Posterior cingulate gyrus (tissue), 11 donors: ENCODE data around the gene USP10.
"Not testable (repeated sequence)": the region's sequence is repeated elsewhere in the genome, so short reads cannot be mapped to it uniquely, and the experiment has no call there.

Experiments
- DNase-seq, 10 donors: peaks; one replicate each; pipeline versions ENCODE4 v3.0.0 to v3.0.0-alpha.2; 2020 to 2021; ENCODE audit warnings: mixed read lengths in 3 of 10
- intact Hi-C: fragments of 100-400 bp; cut with DNase I; formaldehyde crosslinking; loops from one replicate; pipeline ENCODE4 v1.15.1; 2023

USP10 gene

GRCh38 chr16:84672276-84673202 lies 27.3 kb upstream of the USP10 start:
- intact Hi-C loops = loop anchor here (2.0 kb wide), 1 partner anchor 54 kb away; no protein-coding TSS in a partner anchor
- peak; percentile 23 to 93 (median 74) for DNase-seq

GRCh38 chr16:84673203-84673535 lies 26.6 kb upstream of the USP10 start:
- intact Hi-C loops = loop anchor here (2.0 kb wide), 1 partner anchor 54 kb away; no protein-coding TSS in a partner anchor
- peak in 1 of 10 donors; percentile 21 for DNase-seq

GRCh38 chr16:84673561-84673960 lies 26.2 kb upstream of the USP10 start:
- DNase-seq = peak in 1 of 10 donors; percentile 27
- intact Hi-C loops = loop anchor here (2.0 kb wide), 1 partner anchor 53 kb away; no protein-coding TSS in a partner anchor

DNA sequence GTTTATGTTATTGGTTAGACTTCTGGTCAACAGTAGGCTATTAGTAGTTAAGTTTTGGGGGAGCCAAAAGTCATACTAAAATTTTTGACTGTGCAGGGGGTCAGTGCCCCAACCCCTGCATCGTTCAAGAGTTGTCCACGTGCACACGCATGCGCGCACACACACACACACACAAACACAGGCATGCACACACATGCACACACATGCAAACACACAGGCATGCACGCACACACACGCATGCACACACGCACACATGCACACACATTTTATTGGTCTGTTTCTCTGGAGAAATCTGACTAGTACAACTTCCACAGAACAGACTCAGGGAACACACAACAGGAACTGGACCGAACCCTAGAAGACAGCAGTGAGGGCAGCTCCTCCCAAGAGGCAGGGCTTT lies 24.4 kb upstream of the USP10 start:
- intact Hi-C loops = no loop called here
- no peak for DNase-seq

- intact Hi-C loops = no loop called here
- no peak for DNase-seq
Measured at GRCh38 chr16:84675884-84676283, 23.9 kb upstream of the USP10 start.

GRCh38 chr16:84677017-84677803 lies 22.6 kb upstream of the USP10 start:
- intact Hi-C loops = no loop called here
- no peak for DNase-seq

DNA sequence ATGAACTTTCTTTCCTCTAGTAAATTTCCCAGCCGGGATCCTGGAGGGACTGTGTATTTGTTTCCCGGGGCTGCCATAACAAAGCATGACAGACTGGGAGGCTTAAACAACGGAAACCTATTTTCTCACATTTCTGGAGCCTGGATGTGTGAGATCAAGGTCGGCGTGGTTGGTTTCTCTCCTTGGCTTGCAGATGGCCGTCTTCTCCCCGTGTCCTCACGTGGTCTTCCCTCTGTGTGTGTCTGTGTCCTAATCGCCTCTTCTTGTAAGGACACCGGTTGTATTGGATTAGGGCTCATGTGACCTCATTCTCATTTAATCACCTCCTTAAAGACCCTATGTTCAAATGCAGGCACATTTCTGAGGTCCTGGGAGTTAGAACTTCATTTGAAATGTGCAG lies 22.0 kb upstream of the USP10 start:
- DNase-seq = no peak
- intact Hi-C loops = no loop called here

GRCh38 chr16:84678541-84678940 lies 21.3 kb upstream of the USP10 start:
- DNase-seq = no peak
- intact Hi-C loops = no loop called here

DNA sequence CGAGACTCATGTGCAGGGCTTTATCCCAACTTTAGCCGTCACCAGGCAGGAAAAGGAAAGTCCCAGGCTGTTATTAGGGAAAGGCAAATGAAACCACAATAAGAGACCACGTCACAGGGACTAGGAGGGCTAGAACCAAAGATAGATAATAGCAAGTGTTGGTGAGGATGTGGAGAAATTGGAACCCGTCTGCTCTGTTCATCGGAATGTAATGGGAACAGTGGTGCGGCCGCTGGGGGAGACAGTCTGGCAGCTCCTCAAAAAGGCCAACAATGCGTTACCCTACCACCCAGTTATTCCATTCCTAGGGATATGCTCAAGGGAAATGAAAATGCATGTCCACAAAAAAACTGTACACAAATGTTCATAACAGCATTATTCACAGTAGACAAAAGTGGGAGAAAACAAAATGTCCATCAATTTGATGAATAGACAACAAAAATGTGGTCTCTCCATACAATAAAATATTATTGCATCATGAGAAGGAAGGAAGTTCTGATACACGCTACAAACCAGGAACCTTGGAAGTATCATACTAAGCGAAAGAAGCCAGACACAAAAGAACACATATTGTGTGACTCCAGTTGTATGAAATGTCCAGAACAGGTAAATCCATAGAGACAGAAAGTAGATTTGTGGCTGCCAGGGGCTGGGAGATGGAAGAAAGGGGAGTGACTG lies 19.5 kb upstream of the USP10 start:
- no peak for DNase-seq
- intact Hi-C loops = no loop called here

GRCh38 chr16:84680843-84681629 lies 18.8 kb upstream of the USP10 start:
- intact Hi-C loops = no loop called here
- DNase-seq = no peak

DNA sequence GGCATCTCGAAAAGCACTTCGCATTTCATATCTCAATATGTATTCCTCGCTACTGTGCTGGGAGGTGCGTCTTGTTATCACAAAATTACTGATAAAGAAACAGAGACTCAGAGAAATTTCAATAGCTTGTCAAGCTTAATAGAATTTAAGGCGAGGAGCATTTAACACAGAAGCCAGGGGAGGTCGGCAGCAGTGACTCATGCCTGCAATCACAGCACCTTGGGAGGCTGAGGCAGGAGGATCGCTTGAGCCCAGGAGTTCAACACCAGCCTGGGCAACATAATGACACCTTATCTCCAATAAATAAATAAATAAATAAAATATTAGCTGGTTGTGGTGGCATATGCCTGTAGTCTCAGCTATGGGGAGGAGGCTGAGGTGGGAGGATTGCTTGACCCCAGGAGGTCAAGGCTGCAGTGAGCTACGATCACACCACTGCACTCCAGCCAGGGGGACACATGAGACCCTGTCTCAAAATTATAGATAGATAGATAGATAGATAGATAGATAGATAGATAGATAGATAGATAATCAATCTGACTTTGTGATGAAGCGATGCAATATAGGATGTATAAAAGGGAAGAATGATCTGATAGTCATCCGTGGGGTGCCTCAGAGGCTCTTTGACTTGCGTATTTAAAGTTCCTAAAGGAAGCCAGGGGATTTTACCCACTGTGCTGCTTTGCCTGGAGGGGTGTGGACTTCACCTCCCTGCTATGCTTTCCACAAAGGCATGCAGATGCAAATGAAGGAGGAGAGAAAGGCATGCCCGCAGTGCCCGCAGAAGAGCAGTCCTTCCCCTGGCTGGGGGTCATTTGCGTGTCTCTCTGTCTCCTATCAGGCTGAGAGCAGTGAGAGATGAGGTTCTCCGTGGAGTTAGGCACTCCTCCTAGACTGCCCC lies 15.9 kb upstream of the USP10 start:
- DNase-seq = no peak

GRCh38 chr16:84684592-84684965 lies 15.2 kb upstream of the USP10 start:
- intact Hi-C loops = no loop called here
- no peak for DNase-seq

More for the DNA sequence above, 15.9 kb upstream of the USP10 start:
- intact Hi-C loops = no loop called here

- DNase-seq = no peak
- intact Hi-C loops = no loop called here
Measured at GRCh38 chr16:84685210-84685609, 14.6 kb upstream of the USP10 start.

DNA sequence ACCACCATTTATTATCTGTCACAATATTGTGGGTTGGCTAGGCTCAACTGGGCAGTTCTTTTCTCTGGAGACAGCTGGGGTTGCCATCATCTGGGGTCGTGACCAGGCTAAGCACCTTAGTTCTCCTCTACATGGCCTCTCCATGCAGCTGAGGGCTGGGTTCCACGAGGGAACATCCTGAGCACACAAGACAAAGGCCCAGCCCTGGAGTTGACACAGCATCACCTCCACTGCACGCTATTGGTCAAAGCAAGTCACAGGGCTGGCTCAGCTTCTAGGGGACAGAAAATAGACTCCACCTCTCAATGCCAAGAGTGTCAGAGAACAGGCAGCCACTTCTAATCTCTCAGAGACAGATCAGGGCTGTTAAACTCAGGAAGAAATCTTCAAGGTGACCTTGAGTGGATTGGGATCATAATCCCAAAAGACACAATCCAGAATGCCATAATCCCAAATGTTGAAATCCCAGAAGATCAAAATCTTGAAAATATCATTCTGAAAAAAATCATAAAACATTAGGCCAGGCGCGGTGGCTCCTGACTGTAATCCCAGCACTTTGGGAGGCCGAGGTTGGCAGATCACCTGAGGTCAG lies 13.0 kb upstream of the USP10 start:
- no peak for DNase-seq

DNA sequence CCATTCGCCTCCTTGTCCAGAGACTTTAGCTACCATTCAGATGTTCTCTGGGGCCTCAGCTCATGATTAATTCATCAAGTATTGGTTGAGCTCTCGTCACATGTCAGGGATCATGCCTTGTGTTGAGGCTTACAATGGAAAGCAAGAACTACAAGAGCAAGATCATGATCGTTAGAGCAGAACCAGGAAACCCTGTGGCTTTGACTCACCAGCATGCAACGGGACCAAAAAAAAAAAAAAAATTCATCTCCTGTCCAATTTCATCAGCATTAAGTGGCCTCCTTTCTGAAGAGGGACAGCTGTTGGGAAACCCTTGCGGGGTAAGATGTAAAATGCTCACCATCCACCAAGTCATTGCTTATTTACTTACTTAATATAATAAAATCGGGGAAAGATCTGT lies 12.1 kb upstream of the USP10 start:
- no peak for DNase-seq
- intact Hi-C loops = no loop called here

More for the DNA sequence above, 13.0 kb upstream of the USP10 start:
- intact Hi-C loops = no loop called here

- not testable (repeated sequence) for DNase-seq
Measured at GRCh38 chr16:84688163-84688562, 11.6 kb upstream of the USP10 start.

GRCh38 chr16:84689111-84689510 lies 10.7 kb upstream of the USP10 start:
- no peak for DNase-seq
- intact Hi-C loops = no loop called here

More at GRCh38 chr16:84688163-84688562, 11.6 kb upstream of the USP10 start:
- intact Hi-C loops = not testable (repeated sequence)

DNA sequence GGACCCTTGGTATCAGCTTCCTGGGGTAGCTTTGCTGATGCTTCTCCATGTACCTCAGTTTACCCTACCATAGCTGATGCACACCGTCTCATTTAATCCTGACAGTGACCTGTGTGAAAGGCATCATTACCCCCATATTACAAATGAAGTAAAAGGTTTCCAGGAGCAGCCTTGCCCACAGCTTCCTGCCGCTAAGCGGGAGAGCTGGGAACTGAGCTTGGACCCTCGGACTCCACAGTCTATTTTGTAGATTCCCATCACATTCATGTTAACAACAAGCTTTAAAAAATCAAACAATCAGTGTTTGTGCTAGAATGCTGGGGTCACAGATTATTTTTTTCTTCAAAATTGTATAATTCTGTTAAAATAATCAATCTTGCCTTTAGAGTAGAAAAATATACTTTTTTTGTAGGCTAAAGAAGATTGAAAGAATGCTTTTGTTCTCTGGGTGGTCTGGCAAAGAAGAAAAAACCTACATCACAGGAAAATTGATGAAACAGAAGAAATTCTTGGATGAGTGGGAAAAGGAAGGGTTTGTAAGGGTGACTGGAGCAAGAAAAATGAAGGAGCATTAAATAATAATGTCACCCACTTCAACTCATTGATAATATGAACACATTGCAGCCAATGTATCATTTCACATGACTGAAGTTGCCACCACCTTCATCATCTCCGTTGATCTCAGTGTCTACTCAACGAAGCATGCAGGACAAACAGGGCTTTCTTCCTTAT lies 9.5 kb upstream of the USP10 start:
- intact Hi-C loops = no loop called here
- no peak for DNase-seq
